CD4-positive, alpha-beta T cell treated with Interleukin-6 for 4 hours (primary cell): ENCODE measurements around the gene MYBPH.

Experiments used
- DNase-seq: peaks from one replicate; pipeline ENCODE4 v3.0.0-alpha.2; 2020; ENCODE audit warnings: mixed read lengths

Gene MYBPH

DNA sequence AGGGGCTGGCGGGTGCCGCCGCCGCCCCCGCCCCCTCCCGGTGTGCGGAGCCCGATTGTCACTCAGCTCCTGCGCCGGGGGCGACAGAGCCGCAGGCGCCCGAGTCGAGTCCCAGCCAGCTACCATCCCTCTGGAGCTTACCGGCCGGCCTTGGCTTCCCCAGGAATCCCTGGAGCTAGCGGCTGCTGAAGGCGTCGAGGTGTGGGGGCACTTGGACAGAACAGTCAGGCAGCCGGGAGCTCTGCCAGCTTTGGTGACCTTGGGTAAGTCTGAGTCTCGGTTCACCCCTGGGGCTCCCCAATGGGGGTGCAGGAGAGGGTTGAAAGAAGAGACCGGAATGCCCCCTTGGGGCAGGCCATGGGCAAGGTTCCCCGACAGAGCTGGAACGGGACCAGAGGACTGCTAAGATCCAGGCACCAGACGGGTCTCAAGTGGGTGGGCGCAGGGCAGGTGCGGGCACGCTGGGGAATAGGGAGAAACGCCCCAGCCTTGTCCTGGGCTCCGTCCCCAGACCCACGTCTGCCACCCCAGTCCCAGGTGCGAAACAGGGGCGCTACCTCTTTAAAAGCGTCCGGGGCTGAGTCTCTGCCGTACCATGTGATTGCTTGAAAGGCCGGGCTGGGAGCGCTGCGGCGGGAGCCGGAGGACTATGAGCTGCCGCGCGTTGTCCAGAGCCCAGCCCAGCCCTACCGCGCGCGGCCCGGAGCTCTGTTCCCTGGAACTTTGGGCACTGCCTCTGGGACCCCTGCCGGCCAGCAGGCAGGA is 47.8 kb downstream of the MYBPH start, which contains the start of gene ADORA1:
TSS of gene ADORA1 (plus strand) at position 61 of the 765 bp plus-strand sequence. CDS start 1,116 bp downstream, outside the sequence.
- DNase-seq = no peak

- no peak for DNase-seq
Measured at GRCh38 chr1:203126866-203127665, 48.6 kb downstream of the MYBPH start.

DNA sequence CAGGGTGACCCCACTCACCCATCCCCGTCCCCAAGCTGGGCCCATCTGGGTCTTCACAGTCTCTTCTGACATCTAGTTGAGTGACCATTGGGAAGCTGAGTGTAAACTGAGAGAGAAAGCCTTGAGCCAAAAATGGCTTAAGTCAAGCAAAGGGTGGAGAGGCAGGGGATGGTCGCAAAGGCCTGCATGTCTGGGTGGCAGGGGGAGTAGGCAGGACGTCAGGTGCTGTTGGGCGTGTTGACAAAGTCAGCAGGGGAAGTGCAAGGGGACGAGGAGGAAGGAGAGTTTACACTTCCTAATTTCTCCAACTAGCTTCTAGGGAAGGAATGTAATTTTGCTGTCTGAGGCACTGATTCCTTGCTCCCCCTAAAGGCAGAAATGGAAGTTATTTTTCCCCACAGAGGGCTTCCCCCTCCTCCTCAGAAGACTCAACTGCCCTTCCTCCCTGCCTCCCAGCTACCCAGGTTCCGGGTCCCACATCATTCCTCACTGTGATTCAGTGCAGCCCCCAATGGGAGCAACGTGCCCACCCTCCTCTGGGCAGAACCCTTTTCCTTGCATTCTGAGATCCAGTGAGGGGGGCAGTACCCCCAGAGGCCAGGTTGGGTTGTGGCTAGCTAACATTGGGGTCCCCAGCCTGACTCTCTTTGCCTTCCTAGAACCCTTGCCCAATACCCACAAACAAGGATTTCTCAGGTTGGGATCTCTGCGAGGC is 49.3 kb downstream of the MYBPH start:
- no peak for DNase-seq

GRCh38 chr1:203124546-203125317 is 50.9 kb downstream of the MYBPH start:
- DNase-seq = no peak

DNA sequence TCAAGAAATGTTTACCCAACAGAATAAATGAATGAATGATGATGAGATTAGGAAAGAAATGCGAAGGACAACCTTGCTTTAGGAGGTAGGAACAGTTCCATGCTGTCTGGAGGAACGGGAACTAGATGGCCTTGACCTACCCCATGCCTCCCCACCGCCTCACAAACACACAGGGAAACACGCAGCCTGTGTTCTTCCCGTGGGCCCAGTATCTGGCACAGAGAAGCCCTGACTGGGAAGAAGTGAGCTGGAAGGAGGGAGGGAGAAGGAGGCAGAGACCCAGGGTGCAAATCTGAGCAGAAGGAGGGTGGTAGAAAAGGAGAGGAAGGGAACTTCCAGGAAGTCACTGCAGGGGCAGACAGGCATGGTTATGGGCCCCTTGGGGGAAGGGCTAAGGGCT is 51.6 kb downstream of the MYBPH start:
- DNase-seq = no peak

- DNase-seq = no peak
Measured at GRCh38 chr1:203122159-203122558, 53.5 kb downstream of the MYBPH start.

- DNase-seq = no peak
Measured at GRCh38 chr1:203121186-203122015, 54.2 kb downstream of the MYBPH start.

DNA sequence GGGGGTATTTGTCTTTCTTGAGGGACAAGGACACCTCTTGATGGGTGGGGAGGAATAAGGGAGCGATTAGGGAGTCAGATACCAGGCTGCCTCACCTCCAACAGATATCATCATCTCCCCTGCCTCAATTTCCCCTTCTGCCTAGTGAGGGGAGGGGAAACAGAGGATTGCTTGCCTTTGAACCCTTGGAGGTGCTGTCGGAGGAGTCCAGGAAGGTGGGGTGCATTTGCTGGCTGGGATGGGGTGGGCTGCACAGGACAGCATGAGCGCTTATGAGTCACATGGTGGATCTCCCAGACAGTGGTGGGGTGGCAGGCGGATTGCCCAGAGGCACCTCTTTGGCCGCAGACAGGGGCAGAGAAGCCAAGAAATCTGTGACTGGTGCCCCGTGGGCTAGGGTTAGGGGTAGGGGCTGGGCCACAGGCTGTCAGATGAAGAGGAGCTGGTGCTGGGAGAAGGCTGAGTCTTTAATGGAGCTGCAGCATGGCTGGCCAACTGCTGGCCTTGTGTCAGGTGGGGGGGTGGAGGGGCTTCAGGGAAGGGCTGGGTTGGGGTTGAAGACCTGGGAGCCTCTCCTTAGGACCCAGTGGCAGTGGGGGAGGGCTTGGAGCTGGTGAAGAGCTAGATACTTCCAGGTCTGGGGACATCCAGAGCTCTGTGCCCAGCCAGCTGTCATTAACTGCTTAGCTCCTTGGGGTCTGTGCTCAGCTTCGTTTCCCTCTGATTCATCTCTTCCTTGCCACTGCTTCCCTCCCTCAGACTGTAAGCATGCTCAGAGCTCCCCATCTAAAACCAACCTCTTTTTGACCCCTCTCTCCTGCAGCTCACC is 55.1 kb downstream of the MYBPH start:
- no peak for DNase-seq
